Astrocyte of the spinal cord (primary cell): ENCODE data around the gene GCSAM.

ENCODE experiments used
- DNase-seq: peaks from one replicate; pipeline ENCODE4 v3.0.0; 2011; ENCODE audit warnings: low read depth, low spot score
- H3K4me3 ChIP-seq: 2 replicates; pipeline ENCODE4 v1.5.1; 2011; ENCODE audit warnings: low read depth, mild to moderate bottlenecking, low read length, moderate library complexity
- in situ Hi-C: cut with HindIII; loops from 2 replicates; pipeline ENCODE4 v1.10.0; 2017; ENCODE audit warnings: low sequenced_read_pairs
- TF ChIP-seq, protein P1 (sequence below): IDR thresholded peaks from 2 replicates; pipeline ENCODE4 v1.5.1; 2012; ENCODE audit warnings: low read depth, mild to moderate bottlenecking, low read length, inconsistent platforms

The GCSAM gene

DNA sequence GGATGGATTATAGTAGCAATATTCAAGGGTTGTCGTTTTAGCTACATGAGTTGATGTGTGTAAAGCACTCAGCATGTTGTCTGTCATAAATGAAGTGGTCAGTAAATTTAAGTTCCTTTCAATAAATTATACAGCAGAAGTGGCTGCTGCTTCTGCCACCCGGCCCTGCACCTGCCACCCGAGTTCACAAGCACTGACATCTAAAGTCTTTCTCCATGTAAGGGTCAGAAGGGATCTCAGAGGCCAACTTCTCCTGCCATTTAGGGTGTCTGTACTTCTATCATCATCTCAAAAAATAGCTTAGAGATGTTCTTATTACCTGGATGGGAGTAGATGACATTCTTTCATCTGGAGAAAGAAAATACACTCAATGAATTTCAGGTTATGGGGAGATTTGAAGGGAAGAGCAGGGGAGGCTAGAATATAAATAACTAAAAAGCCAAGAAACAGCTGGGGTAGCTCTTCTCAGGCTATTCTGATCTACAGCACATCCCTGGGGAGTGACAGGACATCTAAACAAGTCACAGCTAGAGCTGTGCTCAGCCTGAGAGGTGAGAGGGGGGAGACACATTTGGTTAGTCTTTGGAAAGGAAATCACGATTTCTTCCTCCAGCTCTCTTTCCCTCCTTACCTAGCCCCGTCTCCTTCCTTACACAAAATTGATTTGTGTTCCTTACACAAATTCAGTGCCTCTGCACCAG, 8.0 kb downstream of the GCSAM start:
- H3K4me3 ChIP-seq: no peak overlapping the region
- no peak for DNase-seq
- in situ Hi-C loops: no loop called here
- TF ChIP-seq, protein P1, sequence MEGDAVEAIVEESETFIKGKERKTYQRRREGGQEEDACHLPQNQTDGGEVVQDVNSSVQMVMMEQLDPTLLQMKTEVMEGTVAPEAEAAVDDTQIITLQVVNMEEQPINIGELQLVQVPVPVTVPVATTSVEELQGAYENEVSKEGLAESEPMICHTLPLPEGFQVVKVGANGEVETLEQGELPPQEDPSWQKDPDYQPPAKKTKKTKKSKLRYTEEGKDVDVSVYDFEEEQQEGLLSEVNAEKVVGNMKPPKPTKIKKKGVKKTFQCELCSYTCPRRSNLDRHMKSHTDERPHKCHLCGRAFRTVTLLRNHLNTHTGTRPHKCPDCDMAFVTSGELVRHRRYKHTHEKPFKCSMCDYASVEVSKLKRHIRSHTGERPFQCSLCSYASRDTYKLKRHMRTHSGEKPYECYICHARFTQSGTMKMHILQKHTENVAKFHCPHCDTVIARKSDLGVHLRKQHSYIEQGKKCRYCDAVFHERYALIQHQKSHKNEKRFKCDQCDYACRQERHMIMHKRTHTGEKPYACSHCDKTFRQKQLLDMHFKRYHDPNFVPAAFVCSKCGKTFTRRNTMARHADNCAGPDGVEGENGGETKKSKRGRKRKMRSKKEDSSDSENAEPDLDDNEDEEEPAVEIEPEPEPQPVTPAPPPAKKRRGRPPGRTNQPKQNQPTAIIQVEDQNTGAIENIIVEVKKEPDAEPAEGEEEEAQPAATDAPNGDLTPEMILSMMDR: no peak

DNA sequence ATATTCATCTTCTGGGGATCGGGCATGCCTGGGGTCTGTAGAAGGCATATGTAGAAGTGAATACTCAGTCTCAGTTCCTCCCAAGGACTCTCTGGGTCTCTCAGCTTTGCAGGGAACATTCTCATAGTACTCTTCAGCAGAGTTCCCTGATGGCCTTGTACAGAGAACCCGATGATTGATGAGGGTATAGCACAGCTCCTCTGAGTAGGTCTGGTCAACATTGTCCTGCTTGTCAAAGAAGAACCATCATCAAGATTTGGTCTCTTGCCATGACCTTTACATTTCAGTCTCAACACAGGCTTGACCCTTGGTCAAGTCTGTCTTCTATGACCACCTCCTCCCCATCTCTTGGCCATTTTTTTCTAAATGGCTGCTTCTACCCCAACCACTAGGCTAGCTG, 9.5 kb downstream of the GCSAM start:
- H3K4me3 ChIP-seq: no peak overlapping the region
- DNase-seq: no peak
- TF ChIP-seq, protein P1: no peak
- in situ Hi-C loops: no loop called here

- no peak for DNase-seq
These were observed 10.2 kb downstream of the GCSAM start for GRCh38 chr3:112122870-112123269.

DNA sequence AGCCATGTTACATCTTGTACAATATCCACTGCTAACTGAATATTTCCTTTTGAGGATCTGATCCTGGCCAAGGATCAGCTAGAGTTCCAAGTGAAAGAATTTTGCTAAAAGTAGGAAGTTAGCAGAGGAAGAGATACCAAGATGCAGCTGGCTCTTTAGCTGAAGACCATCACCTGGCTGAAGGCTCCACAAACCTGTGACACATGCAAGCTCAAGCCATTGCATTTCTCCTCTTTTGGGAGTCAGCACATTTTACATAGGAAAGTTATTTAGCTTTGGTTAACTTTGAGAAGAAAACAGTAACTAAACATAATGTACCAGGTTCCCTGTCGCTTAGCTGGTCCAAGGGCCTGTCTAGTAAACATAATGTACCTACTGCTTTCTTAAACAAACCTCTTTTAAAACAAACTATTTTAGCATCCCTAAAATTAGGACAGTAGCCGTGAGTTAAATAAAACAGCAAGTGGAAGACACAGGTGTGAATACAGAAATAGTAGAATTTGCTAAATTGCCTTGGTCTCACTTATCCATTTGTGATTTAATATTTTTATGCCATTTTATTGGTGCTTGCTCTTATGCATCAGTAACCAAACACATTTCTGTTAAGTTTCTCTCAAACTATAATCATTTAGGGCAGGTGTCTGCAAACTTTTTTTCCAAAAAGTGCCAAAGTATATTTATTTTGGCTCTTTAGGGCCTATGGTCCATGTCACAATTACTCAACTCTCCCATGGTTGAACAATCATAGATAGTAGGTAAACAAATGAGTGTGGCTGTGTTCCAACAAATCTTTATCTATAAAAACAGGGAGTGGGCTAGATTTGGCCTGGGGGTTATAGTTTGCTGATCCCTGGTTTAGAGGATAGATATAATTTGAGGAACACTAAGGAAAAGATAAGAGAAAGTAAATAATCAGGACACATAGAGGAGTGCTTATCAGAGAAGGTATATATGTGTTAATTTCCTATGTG, 11.2 kb downstream of the GCSAM start:
- in situ Hi-C loops: no loop called here
- no peak for DNase-seq
- no peak overlapping the region for H3K4me3 ChIP-seq
- TF ChIP-seq, protein P1: no peak

More at GRCh38 chr3:112122870-112123269, 10.2 kb downstream of the GCSAM start:
- in situ Hi-C loops: no loop called here
- no peak overlapping the region for H3K4me3 ChIP-seq
- TF ChIP-seq, protein P1: no peak

- no peak overlapping the region for H3K4me3 ChIP-seq
- DNase-seq: no peak
- TF ChIP-seq, protein P1: no peak
- in situ Hi-C loops: no loop called here
These were observed 12.8 kb downstream of the GCSAM start for GRCh38 chr3:112119962-112120836.
